Coronary artery (tissue), 2 donors: Measurements from ENCODE around the gene PRAF2.
A peak's percentile ranks its signal among the peaks of the same experiment; 100 is the strongest.

Source experiments
- DNase-seq: peaks from one replicate; pipeline ENCODE4 v3.0.0-alpha.2; 2017; ENCODE audit warnings: low spot score
- H3K27ac ChIP-seq, 2 donors: fragments of 200-600 bp; sonication (generic); one replicate each; pipeline ENCODE4 v1.5.1; 2016 to 2019
- H3K4me3 ChIP-seq: fragments of 200-600 bp; sonication (generic); 2 replicates; pipeline ENCODE4 v1.5.1; 2016; ENCODE audit warnings: mild to moderate bottlenecking, moderate library complexity
- CTCF ChIP-seq: fragments of 200-600 bp; sonication (generic); IDR thresholded peaks from one replicate; pipeline ENCODE4 v1.5.1; 2019; ENCODE audit warnings: antibody characterized with exemption

The PRAF2 gene

GRCh38 chrX:49039598-49040375, 34.0 kb downstream of the PRAF2 start:
- peak; percentile 84 for DNase-seq
- peak overlapping the region; percentile 81 for H3K4me3 ChIP-seq
- no peak for TF ChIP-seq CTCF

DNA sequence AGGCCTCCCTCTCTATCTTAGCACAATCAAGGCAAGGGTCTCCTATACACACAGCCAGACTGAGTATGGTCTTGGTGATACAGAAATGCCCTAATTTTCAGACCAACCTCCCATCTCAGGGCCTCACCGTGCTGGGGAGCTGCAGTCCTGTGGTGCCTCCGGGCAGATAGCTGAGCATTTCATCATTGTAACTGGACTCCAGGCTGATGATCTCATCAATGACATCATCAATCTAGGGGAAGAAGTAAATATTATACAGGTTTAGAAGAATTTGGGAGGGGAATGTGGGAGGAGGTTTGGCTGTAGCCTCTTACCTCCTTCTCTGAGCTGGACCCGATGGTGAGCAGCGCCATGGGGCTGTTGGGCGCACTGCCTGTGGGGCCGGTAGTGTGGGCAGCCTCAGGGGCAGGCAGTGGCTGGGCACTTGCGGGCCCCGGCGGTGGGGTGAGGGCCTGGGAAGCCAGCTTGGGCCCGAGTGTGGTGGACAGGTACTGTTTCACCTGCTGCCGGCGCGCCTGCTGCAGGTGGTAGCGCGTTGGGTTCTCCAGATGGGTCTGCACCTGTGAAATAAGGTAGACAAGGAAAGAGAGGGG, 35.8 kb downstream of the PRAF2 start:
- no peak overlapping the region for H3K4me3 ChIP-seq
- H3K27ac ChIP-seq = peak overlapping the region in 1 of 2 donors; percentile 11
- TF ChIP-seq CTCF = no peak
- DNase-seq = no peak

More at GRCh38 chrX:49039598-49040375, 34.0 kb downstream of the PRAF2 start:
- H3K27ac ChIP-seq = peak overlapping the region; percentile 70 to 97

DNA sequence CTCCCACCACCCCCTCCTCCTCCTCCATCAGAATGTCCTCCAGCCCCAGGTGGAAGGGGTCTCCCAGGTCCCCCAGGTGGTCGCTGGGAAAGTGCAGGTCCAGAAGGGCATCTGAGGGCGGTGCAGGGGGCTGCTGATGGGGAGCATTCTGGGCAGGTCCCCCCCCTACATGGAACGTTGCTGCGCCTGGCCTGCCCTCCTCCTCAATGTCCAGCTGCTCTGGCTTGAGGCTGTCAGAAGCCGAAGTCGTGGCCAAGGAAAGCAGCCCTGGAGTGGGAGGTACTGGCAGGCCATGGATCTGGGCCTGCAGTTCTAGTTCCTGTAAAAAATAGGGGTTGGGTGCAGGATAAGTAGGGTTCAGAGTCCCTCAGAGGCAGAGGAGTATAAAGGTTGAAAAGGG, 43.5 kb downstream of the PRAF2 start:
- DNase-seq = no peak
- Histone ChIP-seq H3K27ac (no peak overlapping the region), H3K4me3 (no peak overlapping the region)
- no peak for TF ChIP-seq CTCF

DNA sequence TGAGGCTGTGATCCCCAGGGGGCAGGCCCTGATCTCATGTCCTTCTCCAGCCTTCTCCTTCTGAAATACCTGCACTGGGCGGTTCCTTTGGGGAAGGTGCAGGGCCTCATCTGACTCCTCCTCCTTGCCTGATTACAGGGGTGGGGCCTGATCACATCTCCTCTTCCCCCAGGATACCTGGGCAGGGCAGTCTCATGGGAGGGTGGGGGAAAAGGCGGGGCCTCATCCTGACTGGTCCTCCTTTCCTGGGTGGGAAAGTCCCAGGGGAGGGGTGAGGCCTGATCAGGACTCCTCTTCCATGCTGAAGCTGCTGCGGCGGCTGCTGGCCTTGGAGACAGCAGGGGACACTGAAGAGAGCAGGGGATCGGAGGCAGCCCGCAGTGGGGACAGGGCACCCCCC, 43.9 kb downstream of the PRAF2 start:
- TF ChIP-seq CTCF = no peak
- Histone ChIP-seq H3K4me3 (no peak overlapping the region), H3K27ac (no peak overlapping the region)
- DNase-seq = no peak
